GM20000 (cell line): ENCODE data around the gene P2RY1.

Experiments
- DNase-seq: peaks from one replicate; pipeline ENCODE4 v3.0.0; 2012; ENCODE audit warnings: low spot score
- TF ChIP-seq, protein P1 (sequence below): IDR thresholded peaks from 2 replicates; pipeline ENCODE4 v1.5.1; 2012; ENCODE audit warnings: mild to moderate bottlenecking, control low read depth; ENCODE audit errors: extremely low read depth, missing control alignments

The P2RY1 gene

DNA sequence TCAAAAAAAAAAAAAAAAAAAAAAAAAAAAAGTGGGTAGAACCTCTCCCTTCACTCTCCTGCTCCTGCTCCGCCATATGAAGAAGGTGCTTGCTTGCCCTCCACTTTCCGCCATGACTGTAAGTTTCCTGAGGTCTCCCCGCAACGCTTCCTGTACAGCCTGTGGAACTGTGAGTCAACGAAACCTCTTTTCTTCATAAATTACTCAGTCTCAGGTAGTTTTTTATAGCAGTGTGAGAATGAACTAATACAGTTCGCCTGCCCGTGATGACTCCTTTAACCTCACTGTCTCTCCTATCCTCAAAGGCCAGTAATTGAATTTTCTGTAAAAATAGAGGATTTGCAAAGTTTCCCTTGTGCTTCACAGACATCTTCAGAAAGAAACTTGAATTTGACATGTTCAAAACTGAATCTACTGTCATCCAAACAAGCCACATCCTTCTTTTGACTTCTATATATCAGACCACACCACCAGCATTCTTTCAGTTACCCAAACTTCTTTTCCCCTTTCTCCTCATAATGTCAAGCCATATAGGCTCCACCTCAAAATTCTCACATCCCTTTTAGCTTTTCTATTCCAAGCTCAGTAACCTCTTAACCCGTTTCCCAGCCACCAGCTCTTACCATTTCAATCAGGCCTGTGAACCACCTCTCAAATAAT lies 44.3 kb downstream of the P2RY1 start:
- TF ChIP-seq, protein P1, sequence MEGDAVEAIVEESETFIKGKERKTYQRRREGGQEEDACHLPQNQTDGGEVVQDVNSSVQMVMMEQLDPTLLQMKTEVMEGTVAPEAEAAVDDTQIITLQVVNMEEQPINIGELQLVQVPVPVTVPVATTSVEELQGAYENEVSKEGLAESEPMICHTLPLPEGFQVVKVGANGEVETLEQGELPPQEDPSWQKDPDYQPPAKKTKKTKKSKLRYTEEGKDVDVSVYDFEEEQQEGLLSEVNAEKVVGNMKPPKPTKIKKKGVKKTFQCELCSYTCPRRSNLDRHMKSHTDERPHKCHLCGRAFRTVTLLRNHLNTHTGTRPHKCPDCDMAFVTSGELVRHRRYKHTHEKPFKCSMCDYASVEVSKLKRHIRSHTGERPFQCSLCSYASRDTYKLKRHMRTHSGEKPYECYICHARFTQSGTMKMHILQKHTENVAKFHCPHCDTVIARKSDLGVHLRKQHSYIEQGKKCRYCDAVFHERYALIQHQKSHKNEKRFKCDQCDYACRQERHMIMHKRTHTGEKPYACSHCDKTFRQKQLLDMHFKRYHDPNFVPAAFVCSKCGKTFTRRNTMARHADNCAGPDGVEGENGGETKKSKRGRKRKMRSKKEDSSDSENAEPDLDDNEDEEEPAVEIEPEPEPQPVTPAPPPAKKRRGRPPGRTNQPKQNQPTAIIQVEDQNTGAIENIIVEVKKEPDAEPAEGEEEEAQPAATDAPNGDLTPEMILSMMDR: no peak
- no peak for DNase-seq

- TF ChIP-seq, protein P1: no peak
- no peak for DNase-seq
Observed at GRCh38 chr3:152879790-152880174, 44.9 kb downstream of the P2RY1 start.

DNA sequence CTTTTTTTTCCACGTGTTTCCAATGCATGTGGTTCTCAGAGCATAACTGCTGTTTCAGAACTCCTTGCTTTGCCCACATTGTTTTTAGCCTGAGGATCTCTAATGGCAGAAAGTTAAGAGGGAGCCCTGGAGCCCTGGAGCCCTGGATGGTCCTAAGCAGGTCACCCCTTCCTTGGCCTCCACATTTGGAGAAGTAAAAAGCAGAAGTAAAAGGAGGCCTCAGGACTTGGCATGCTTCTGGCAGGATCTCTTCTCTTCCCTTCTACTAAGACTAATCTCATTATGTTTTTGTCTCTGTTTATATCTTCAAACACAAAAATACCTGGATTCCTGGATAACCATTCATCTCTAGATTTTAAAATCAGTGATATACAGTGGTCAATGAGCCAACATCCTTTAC lies 50.1 kb downstream of the P2RY1 start:
- TF ChIP-seq, protein P1: no peak
- DNase-seq: no peak
